ENCODE measurements around the gene MAPK11. TPM values are rescaled to one million over a fixed set of nuclear protein-coding genes. Genes with fewer than 3 reads are reported as not detected.

The MAPK11 gene
- total and polyA plus RNA-seq, 8 donors, result 0.29 to 13.6 (median 8.9) TPM; not detected in 1

DNA sequence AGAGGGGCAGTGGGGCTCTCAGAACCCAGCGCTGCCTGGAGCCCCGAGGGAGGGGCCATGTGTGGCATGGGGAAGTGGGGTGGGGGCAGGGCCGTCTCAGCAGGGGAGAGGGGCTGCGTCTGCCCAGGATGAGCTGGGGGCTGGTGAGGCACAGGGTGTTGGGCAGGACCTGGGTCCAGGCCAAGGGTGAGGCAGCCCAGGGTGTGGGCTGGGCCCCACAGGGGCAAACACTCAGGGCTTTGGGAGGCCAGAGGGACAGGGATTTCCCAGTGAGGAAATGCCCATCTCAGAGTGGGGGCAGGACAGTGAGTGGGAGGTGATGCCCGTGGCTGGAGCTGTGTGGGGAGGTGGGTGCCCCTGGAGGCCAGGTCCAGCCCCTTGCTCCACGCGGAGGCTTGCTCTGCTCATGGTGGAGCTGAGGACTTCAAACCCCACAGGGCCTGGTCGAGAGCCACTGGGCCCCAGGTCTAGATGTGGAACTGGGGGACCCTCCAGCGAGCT lies 31.9 kb upstream of the MAPK11 start:
- intact Hi-C loops (cut with DNase I; ENCODE audit: low total_unique reads), result no loop called here
- no peak for TF ChIP-seq POLR2A (IDR thresholded peaks at IDR 0.05)
- peak; percentile 58 to 72 for DNase-seq
- H3K4me1 ChIP-seq, result peaks cover 92 to 99% (median 93%) of the 10 kb centered on the region in 4 donors
- H3K27me3 ChIP-seq, result peaks cover 0 to 18% (median 0%) of the 10 kb centered on the region in 3 donors
- H3K9me3 ChIP-seq, result no peaks in the 10 kb centered on the region
- peak overlapping the region in 2 of 4 donors; percentile 33 to 49 for H3K4me3 ChIP-seq
- H3K27ac ChIP-seq, result peak overlapping the region; percentile 94 to 96 (median 95)
- H3K36me3 ChIP-seq, result peaks cover 0 to 6% (median 0%) of the 10 kb centered on the region in 4 donors
- WGBS, 5 donors, result 19 to 43% (median 31%) methylated on average over 7 to 9 of the region's 9 CpGs

GRCh38 chr22:50301581-50301991 lies 31.4 kb upstream of the MAPK11 start:
- 24 to 43% (median 37%) methylated on average over 14 to 17 of the region's 17 CpGs for WGBS, 5 donors
- no peak for TF ChIP-seq POLR2AphosphoS5 (IDR thresholded peaks at IDR 0.05)
- TF ChIP-seq EP300 (IDR thresholded peaks at IDR 0.05), result no peak
- no peak for TF ChIP-seq POLR2A (IDR thresholded peaks at IDR 0.05)
- TF ChIP-seq CTCF (IDR thresholded peaks at IDR 0.05), result no peak
- H3K4me1 ChIP-seq, result peaks cover 97 to 99% (median 98%) of the 10 kb centered on the region in 4 donors
- no peaks in the 10 kb centered on the region for H3K9me3 ChIP-seq
- intact Hi-C loops (cut with DNase I; ENCODE audit: low total_unique reads), result no loop called here
- H3K27me3 ChIP-seq, result peaks cover 0 to 18% (median 0%) of the 10 kb centered on the region in 3 donors
- peaks cover 0 to 6% (median 0%) of the 10 kb centered on the region in 4 donors for H3K36me3 ChIP-seq
- DNase-seq, result peak; percentile 35 to 80
- H3K4me3 ChIP-seq, result peak overlapping the region; percentile 3 to 49 (median 26)
- H3K27ac ChIP-seq, result peak overlapping the region; percentile 94 to 96 (median 95)

DNA sequence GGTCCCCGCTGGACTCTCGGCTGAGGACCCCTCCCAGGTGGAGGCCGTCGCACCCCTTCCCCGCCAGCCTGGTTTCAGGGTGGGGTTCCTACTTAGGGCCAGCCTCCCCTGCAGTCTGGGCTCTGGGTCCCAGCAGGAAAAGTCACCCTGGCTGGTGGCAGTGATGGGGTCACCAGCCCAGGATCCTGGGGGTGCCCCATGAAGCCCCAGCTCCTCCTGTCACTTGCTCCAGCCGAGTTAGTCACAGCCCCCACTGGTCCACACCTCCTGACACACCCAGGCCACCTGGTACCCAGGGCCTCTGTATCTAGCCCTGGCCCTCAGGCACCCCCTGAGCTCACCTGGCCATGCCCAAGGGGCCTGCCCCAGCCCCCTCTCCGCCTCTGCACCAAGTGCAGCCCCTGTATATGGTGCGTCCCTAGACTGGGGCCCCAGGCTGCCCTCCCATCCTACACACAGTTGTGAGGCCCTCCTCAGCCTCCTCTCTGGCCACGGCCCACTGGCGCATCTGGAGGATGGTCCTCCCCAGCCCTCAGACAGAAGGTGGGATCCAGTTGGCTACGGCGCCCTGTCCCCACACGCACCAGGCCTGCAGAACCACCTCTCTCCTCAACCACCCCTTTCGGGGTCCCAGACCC lies 30.6 kb upstream of the MAPK11 start:
- no peak for TF ChIP-seq POLR2AphosphoS5 (IDR thresholded peaks at IDR 0.05)
- no peak for TF ChIP-seq CTCF (IDR thresholded peaks at IDR 0.05)
- no peak for TF ChIP-seq EP300 (IDR thresholded peaks at IDR 0.05)
- no peak for TF ChIP-seq POLR2A (IDR thresholded peaks at IDR 0.05)
- Histone ChIP-seq H3K4me1 (peaks cover 98 to 100% (median 100%) of the 10 kb centered on the region in 4 donors), H3K27ac (peak overlapping the region; percentile 94 to 96 (median 95)), H3K4me3 (peak overlapping the region; percentile 49 to 56 (median 50)), H3K36me3 (peaks cover 0 to 6% (median 0%) of the 10 kb centered on the region in 4 donors), H3K27me3 (peaks cover 0 to 11% (median 0%) of the 10 kb centered on the region in 3 donors), H3K9me3 (no peaks in the 10 kb centered on the region)
- DNase-seq, result peak in 1 of 2 donors; percentile 25
- intact Hi-C loops (cut with DNase I; ENCODE audit: low total_unique reads), result no loop called here
- WGBS, 5 donors, result 59 to 75% (median 61%) methylated on average over 14 of the region's 14 CpGs

- peak overlapping the region; percentile 49 to 56 (median 50) for H3K4me3 ChIP-seq
- peak overlapping the region; percentile 94 to 96 (median 95) for H3K27ac ChIP-seq
- peak; percentile 70 to 72 for DNase-seq
- TF ChIP-seq EP300 (IDR thresholded peaks at IDR 0.05), result no peak
- no peak for TF ChIP-seq POLR2A (IDR thresholded peaks at IDR 0.05)
- peak in 1 of 3 donors; percentile 14 for TF ChIP-seq POLR2AphosphoS5 (IDR thresholded peaks at IDR 0.05)
- H3K27me3 ChIP-seq, result peaks cover 0 to 11% (median 0%) of the 10 kb centered on the region in 3 donors
- intact Hi-C loops (cut with DNase I; ENCODE audit: low total_unique reads), result no loop called here
- peaks cover 94 to 100% (median 99%) of the 10 kb centered on the region in 4 donors for H3K4me1 ChIP-seq
- no peaks in the 10 kb centered on the region for H3K9me3 ChIP-seq
- WGBS, 5 donors, result 7 to 26% (median 12%) methylated on average over 17 to 93 of the region's 93 CpGs
- H3K36me3 ChIP-seq, result peaks cover 0 to 6% (median 0%) of the 10 kb centered on the region in 4 donors
Measured at GRCh38 chr22:50299785-50300619, 29.8 kb upstream of the MAPK11 start.
